AG10803 (cell line): ENCODE data around the gene NFATC2.
A peak's percentile ranks its signal among the peaks of the same experiment; 100 is the strongest.
"Not testable (repeated sequence)": the region's sequence is repeated elsewhere in the genome, so short reads cannot be mapped to it uniquely, and the experiment has no call there.

Experiments used
- DNase-seq: peaks from one replicate; pipeline ENCODE4 v3.0.0; 2010; ENCODE audit warnings: low read depth
- H3K4me3 ChIP-seq: 2 replicates; pipeline ENCODE4 v1.5.1; 2011; ENCODE audit warnings: mild to moderate bottlenecking, low read length, control low read depth
- CTCF ChIP-seq: conservative IDR thresholded peaks from 2 replicates; pipeline ENCODE4 v1.5.1; 2011; ENCODE audit warnings: mild to moderate bottlenecking, low read length, control low read depth, inconsistent platforms

NFATC2 gene

GRCh38 chr20:51547951-51548350 lies 5.4 kb upstream of the NFATC2 start:
- H3K4me3 ChIP-seq, result no peak overlapping the region
- DNase-seq, result no peak
- TF ChIP-seq CTCF, result no peak

- TF ChIP-seq CTCF, result no peak
- no peak for DNase-seq
- no peak overlapping the region for H3K4me3 ChIP-seq
Measured at GRCh38 chr20:51545515-51545914, 3.0 kb upstream of the NFATC2 start.

- no peak for DNase-seq
- no peak for TF ChIP-seq CTCF
- no peak overlapping the region for H3K4me3 ChIP-seq
Measured at GRCh38 chr20:51543422-51543788, 886 bp upstream of the NFATC2 start.

- DNase-seq, result no peak
- no peak overlapping the region for H3K4me3 ChIP-seq
Measured at GRCh38 chr20:51542033-51542570, 417 bp downstream of the NFATC2 start.

GRCh38 chr20:51541189-51542032 lies 1.1 kb downstream of the NFATC2 start:
- DNase-seq, result peak; percentile 78
- no peak overlapping the region for H3K4me3 ChIP-seq
- no peak; the same call in 1 of the 2 replicates for TF ChIP-seq CTCF

More at GRCh38 chr20:51542033-51542570, 417 bp downstream of the NFATC2 start:
- TF ChIP-seq CTCF, result no peak

GRCh38 chr20:51540580-51540979 lies 1.9 kb downstream of the NFATC2 start:
- H3K4me3 ChIP-seq, result no peak overlapping the region
- no peak for TF ChIP-seq CTCF
- no peak for DNase-seq

GRCh38 chr20:51540074-51540473 lies 2.4 kb downstream of the NFATC2 start:
- H3K4me3 ChIP-seq, result not testable (repeated sequence)

More at GRCh38 chr20:51540074-51540473, 2.4 kb downstream of the NFATC2 start:
- not testable (repeated sequence) for DNase-seq
